Neural cell (in vitro differentiated cells): ENCODE measurements around the gene TUBB4B. TPM values are rescaled to one million over a fixed set of nuclear protein-coding genes. Genes with fewer than 3 reads are reported as not detected.

ENCODE experiments used
- H2AFZ ChIP-seq: fragments of 200-600, 300-800 bp; sonication (generic), shearing (Covaris generic); 2 replicates; pipeline ENCODE4 v1.6.0; 2014; ENCODE audit warnings: low read depth, mild to moderate bottlenecking, antibody characterized with exemption, low read length, moderate library complexity
- H3F3A ChIP-seq: fragments of 200-600 bp; shearing (Covaris generic); 2 replicates; pipeline ENCODE4 v1.6.1; 2016; ENCODE audit warnings: mild to moderate bottlenecking, moderate library complexity, mixed read lengths, antibody characterized with exemption, low read length; ENCODE audit not compliant: insufficient read depth, poor library complexity, severe bottlenecking
- H3K27ac ChIP-seq: fragments of 200-600, 300-800 bp; sonication (generic), shearing (Covaris generic); 2 replicates; pipeline ENCODE4 v1.5.1; 2014; ENCODE audit warnings: mild to moderate bottlenecking, low read length, moderate library complexity
- H3K27me3 ChIP-seq: fragments of 300-800, 200-600 bp; sonication (generic), shearing (Covaris generic); 2 replicates; pipeline ENCODE4 v1.6.0; 2014; ENCODE audit warnings: mild to moderate bottlenecking, low read depth, low read length, moderate library complexity; ENCODE audit not compliant: insufficient read depth
- H3K36me3 ChIP-seq: fragments of 300-800, 200-600 bp; sonication (generic), shearing (Covaris generic); 2 replicates; pipeline ENCODE4 v1.5.1; 2014; ENCODE audit warnings: mild to moderate bottlenecking, antibody characterized with exemption, low read length, moderate library complexity; ENCODE audit not compliant: insufficient read depth
- H3K4me2 ChIP-seq: fragments of 300-800, 200-600 bp; sonication (generic), shearing (Covaris generic); 2 replicates; pipeline ENCODE4 v1.6.0; 2014; ENCODE audit warnings: mild to moderate bottlenecking, low read length
- H3K4me3 ChIP-seq: fragments of 300-800, 200-600 bp; sonication (generic), shearing (Covaris generic); 2 replicates; pipeline ENCODE4 v1.5.1; 2014; ENCODE audit warnings: mild to moderate bottlenecking, low read length, moderate library complexity
- H3K79me2 ChIP-seq: fragments of 200-600 bp; shearing (Covaris generic); replicated peaks from 2 replicates; pipeline ENCODE4 v1.6.0; 2014; ENCODE audit warnings: mild to moderate bottlenecking, low read length, moderate library complexity; ENCODE audit not compliant: insufficient read depth
- H3K9ac ChIP-seq: fragments of 300-800, 200-600 bp; sonication (generic), shearing (Covaris generic); 2 replicates; pipeline ENCODE4 v1.6.1; 2016; ENCODE audit warnings: mild to moderate bottlenecking, low read length, mixed read lengths
- H3K9me2 ChIP-seq: fragments of 200-600 bp; shearing (Covaris generic); 2 replicates; pipeline ENCODE4 v1.6.1; 2016; ENCODE audit warnings: mild to moderate bottlenecking, low read length, mixed read lengths; ENCODE audit not compliant: insufficient read depth
- H3K9me3 ChIP-seq: fragments of 200-600, 300-800 bp; sonication (generic), shearing (Covaris generic); 2 replicates; pipeline ENCODE4 v1.6.1; 2016; ENCODE audit warnings: mild to moderate bottlenecking, mixed run types, low read length, moderate library complexity, mixed read lengths
- H4K20me1 ChIP-seq: fragments of 200-600 bp; shearing (Covaris generic); 2 replicates; pipeline ENCODE4 v1.6.1; 2016; ENCODE audit warnings: mild to moderate bottlenecking, mixed run types; ENCODE audit not compliant: insufficient read depth
- EP300 ChIP-seq: fragments of 450-650 bp; conservative IDR thresholded peaks from 2 replicates; pipeline ENCODE4 v1.6.1; 2014; ENCODE audit warnings: antibody characterized with exemption, mild to moderate bottlenecking, moderate library complexity; ENCODE audit not compliant: poor library complexity, severe bottlenecking
- EZH2 ChIP-seq: fragments of 200-600, 300-800 bp; shearing (Covaris generic), sonication (generic); IDR thresholded peaks from 2 replicates; pipeline ENCODE4 v1.6.1; 2014; ENCODE audit warnings: antibody characterized with exemption, low read length, borderline replicate concordance, mild to moderate bottlenecking; ENCODE audit not compliant: insufficient read depth, poor library complexity, severe bottlenecking
- MXI1 ChIP-seq: fragments of 450-650 bp; conservative IDR thresholded peaks from 2 replicates; pipeline ENCODE4 v1.6.1; 2014; ENCODE audit warnings: antibody characterized with exemption, mild to moderate bottlenecking; ENCODE audit not compliant: poor library complexity, severe bottlenecking
- POLR2AphosphoS5 ChIP-seq: IDR thresholded peaks from 2 replicates; pipeline ENCODE4 v1.6.1; 2012
- RAD21 ChIP-seq: fragments of 450-650 bp; conservative IDR thresholded peaks from 2 replicates; pipeline ENCODE4 v1.6.1; 2014; ENCODE audit warnings: antibody characterized with exemption, mild to moderate bottlenecking, moderate library complexity
- SMC3 ChIP-seq: fragments of 450-650 bp; conservative IDR thresholded peaks from 2 replicates; pipeline ENCODE4 v1.6.1; 2014; ENCODE audit warnings: antibody characterized with exemption, mild to moderate bottlenecking, moderate library complexity; ENCODE audit not compliant: poor library complexity
- TAF1 ChIP-seq: IDR thresholded peaks from 2 replicates; pipeline ENCODE4 v1.6.1; 2012; ENCODE audit warnings: low read depth
- polyA plus RNA-seq: library from polyadenylated mRNA; depleted of rRNA; stranded (reverse); fragments of >200 nt; gene quantifications from 2 replicates; pipeline ENCODE4 v1.2.3, GENCODE V29; 2014
- TF ChIP-seq, protein P1 (sequence below): fragments of 450-650 bp; IDR thresholded peaks from 2 replicates; pipeline ENCODE4 v1.5.1; 2014; ENCODE audit warnings: antibody characterized with exemption, mild to moderate bottlenecking, moderate library complexity; ENCODE audit not compliant: poor library complexity, severe bottlenecking
- TF ChIP-seq, protein P2 (sequence below): IDR thresholded peaks from 2 replicates; pipeline ENCODE4 v1.6.1; 2012; ENCODE audit warnings: borderline replicate concordance

The TUBB4B gene
- polyA plus RNA-seq, 1 donor from 2014 or later = 60.3 TPM

- H3K27me3 ChIP-seq = no peaks in the 10 kb centered on the region
- peaks cover 4% of the 10 kb centered on the region for H3K79me2 ChIP-seq
- H3K27ac ChIP-seq = no peak overlapping the region
- H3K9me3 ChIP-seq = no peaks in the 10 kb centered on the region
- no peaks in the 10 kb centered on the region for H3F3A ChIP-seq
- no peaks in the 10 kb centered on the region for H3K36me3 ChIP-seq
- H3K4me3 ChIP-seq = no peak overlapping the region
- H2AFZ ChIP-seq = no peak overlapping the region
- no peaks in the 10 kb centered on the region for H4K20me1 ChIP-seq
- H3K4me2 ChIP-seq = no peak overlapping the region
- H3K9me2 ChIP-seq = no peaks in the 10 kb centered on the region
- H3K9ac ChIP-seq = no peak overlapping the region
- TF ChIP-seq, protein P1, sequence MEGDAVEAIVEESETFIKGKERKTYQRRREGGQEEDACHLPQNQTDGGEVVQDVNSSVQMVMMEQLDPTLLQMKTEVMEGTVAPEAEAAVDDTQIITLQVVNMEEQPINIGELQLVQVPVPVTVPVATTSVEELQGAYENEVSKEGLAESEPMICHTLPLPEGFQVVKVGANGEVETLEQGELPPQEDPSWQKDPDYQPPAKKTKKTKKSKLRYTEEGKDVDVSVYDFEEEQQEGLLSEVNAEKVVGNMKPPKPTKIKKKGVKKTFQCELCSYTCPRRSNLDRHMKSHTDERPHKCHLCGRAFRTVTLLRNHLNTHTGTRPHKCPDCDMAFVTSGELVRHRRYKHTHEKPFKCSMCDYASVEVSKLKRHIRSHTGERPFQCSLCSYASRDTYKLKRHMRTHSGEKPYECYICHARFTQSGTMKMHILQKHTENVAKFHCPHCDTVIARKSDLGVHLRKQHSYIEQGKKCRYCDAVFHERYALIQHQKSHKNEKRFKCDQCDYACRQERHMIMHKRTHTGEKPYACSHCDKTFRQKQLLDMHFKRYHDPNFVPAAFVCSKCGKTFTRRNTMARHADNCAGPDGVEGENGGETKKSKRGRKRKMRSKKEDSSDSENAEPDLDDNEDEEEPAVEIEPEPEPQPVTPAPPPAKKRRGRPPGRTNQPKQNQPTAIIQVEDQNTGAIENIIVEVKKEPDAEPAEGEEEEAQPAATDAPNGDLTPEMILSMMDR = no peak
- TF ChIP-seq RAD21 (no peak), POLR2AphosphoS5 (no peak), EP300 (no peak), EZH2 (no peak), TAF1 (no peak), SMC3 (no peak), MXI1 (no peak)
- TF ChIP-seq, protein P2, sequence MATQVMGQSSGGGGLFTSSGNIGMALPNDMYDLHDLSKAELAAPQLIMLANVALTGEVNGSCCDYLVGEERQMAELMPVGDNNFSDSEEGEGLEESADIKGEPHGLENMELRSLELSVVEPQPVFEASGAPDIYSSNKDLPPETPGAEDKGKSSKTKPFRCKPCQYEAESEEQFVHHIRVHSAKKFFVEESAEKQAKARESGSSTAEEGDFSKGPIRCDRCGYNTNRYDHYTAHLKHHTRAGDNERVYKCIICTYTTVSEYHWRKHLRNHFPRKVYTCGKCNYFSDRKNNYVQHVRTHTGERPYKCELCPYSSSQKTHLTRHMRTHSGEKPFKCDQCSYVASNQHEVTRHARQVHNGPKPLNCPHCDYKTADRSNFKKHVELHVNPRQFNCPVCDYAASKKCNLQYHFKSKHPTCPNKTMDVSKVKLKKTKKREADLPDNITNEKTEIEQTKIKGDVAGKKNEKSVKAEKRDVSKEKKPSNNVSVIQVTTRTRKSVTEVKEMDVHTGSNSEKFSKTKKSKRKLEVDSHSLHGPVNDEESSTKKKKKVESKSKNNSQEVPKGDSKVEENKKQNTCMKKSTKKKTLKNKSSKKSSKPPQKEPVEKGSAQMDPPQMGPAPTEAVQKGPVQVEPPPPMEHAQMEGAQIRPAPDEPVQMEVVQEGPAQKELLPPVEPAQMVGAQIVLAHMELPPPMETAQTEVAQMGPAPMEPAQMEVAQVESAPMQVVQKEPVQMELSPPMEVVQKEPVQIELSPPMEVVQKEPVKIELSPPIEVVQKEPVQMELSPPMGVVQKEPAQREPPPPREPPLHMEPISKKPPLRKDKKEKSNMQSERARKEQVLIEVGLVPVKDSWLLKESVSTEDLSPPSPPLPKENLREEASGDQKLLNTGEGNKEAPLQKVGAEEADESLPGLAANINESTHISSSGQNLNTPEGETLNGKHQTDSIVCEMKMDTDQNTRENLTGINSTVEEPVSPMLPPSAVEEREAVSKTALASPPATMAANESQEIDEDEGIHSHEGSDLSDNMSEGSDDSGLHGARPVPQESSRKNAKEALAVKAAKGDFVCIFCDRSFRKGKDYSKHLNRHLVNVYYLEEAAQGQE = no peak
Measured at GRCh38 chr9:137236936-137237421, 4.1 kb upstream of the TUBB4B start.

DNA sequence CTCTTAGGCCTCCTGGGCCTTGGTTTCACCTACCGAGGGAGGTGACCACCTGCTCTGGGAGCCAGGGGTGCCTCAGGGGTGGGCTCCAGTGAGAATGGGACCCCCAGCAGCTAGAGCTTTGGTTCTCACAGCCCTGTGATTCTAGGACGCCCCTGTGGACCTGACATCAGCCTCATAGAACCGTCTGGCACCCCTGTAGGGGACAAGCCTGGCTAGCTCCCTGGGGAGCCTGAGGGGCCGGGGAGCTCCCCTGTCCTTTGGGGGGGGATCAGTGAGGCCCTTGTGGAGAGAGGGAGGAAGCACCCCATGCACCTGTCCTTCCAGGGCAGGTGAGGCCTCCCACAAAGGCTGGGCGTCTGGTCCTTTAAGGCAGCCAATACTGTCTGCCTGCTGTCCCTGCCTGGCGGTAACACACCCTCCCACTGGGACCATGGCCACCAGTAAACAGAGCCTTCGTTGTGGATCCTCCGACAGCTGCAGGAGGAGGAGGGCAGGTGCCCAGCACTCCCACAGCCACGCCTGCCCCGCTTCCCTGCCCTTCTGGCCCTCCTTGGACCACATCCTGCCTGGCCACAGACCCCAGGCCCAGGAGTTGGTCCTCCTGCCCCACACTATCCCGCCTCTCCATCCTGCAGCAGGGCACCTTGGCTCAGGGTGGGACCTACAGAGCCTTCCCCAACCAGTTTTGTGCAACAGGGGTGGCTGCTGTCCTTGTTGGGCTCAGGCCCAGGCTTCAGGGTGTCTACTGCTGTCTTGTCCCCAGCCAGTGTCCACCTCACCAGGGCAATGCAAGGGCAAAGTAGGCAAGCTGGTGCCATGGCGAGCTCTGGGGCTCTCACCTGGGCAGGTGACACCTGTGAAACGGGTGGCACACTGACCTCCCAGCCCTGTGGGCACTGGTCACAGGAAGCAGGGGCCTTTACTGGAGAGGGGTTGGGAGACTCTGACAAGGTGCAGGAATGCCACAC, 3.0 kb upstream of the TUBB4B start:
- Histone ChIP-seq H3K9me2 (no peaks in the 10 kb centered on the region), H3K4me2 (no peak overlapping the region), H3K27me3 (no peaks in the 10 kb centered on the region), H3K79me2 (peaks cover 14% of the 10 kb centered on the region), H3F3A (no peaks in the 10 kb centered on the region), H3K27ac (no peak overlapping the region), H4K20me1 (no peaks in the 10 kb centered on the region), H3K4me3 (no peak overlapping the region), H2AFZ (no peak overlapping the region), H3K9ac (no peak overlapping the region), H3K36me3 (no peaks in the 10 kb centered on the region), H3K9me3 (no peaks in the 10 kb centered on the region)
- TF ChIP-seq MXI1 (no peak), RAD21 (no peak), SMC3 (no peak), TAF1 (no peak), EZH2 (no peak), EP300 (no peak), POLR2AphosphoS5 (no peak)
- TF ChIP-seq, protein P1 = no peak
- TF ChIP-seq, protein P2 = no peak
